ENCODE results near the gene ABCA1. TPM values are rescaled to one million over a fixed set of nuclear protein-coding genes. Genes with fewer than 3 reads are reported as not detected.
"Not testable (repeated sequence)": the region's sequence is repeated elsewhere in the genome, so short reads cannot be mapped to it uniquely, and the experiment has no call there.

The ABCA1 gene
- total and polyA plus RNA-seq, 2 of the 13 experiments (the other 11 are each of a cell fraction or from before 2014, with no cell fraction given), result 26.8 to 63.8 TPM

GRCh38 chr9:104769029-104769428 is 158.9 kb downstream of the ABCA1 start:
- CTCF ChIA-PET (ENCODE audit: low intra/inter-chr PET ratio, low total read pairs), result not testable (repeated sequence)

DNA sequence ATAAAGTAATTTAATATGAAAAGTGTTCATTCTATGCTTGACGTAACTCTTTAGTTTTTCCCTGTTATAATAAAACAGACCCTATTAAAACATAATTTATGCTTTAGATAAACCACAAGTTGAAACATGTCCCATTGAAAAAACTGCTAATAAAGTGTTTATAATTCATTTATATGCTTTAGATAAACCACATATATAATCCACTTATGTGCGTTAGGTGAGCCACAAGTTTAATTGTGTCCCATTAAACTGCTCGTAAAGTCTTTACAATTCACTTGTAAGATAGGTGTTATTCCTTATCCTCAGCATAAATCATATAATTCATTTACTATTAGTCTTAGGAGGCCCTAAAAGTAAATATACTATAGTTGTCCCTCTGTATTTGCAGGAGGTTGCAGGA is 160.4 kb downstream of the ABCA1 start:
- 93% methylated on average over 3 of the region's 3 CpGs for WGBS (ENCODE audit: low lambda C conversion rate)
- ATAC-seq, result no peak
- TF ChIP-seq SAFB2 (CRISPR knock-in tag; IDR thresholded peaks at IDR 0.05; ENCODE audit: borderline replicate concordance, low read depth), result no peak
- no peak for TF ChIP-seq NBN (conservative IDR thresholded peaks at IDR 0.05)
- TF ChIP-seq, protein P1, sequence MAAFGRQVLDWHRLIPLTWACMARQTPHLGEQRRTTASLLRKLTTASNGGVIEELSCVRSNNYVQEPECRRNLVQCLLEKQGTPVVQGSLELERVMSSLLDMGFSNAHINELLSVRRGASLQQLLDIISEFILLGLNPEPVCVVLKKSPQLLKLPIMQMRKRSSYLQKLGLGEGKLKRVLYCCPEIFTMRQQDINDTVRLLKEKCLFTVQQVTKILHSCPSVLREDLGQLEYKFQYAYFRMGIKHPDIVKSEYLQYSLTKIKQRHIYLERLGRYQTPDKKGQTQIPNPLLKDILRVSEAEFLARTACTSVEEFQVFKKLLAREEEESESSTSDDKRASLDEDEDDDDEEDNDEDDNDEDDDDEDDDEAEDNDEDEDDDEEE (CRISPR knock-in tag; IDR thresholded peaks at IDR 0.05), result no peak
- no peak for TF ChIP-seq MYC (CRISPR knock-in tag; IDR thresholded peaks at IDR 0.05; ENCODE audit: borderline replicate concordance)
- TF ChIP-seq ZNF383 (CRISPR knock-in tag; IDR thresholded peaks at IDR 0.05; ENCODE audit: borderline replicate concordance), result no peak
- TF ChIP-seq, protein P2, sequence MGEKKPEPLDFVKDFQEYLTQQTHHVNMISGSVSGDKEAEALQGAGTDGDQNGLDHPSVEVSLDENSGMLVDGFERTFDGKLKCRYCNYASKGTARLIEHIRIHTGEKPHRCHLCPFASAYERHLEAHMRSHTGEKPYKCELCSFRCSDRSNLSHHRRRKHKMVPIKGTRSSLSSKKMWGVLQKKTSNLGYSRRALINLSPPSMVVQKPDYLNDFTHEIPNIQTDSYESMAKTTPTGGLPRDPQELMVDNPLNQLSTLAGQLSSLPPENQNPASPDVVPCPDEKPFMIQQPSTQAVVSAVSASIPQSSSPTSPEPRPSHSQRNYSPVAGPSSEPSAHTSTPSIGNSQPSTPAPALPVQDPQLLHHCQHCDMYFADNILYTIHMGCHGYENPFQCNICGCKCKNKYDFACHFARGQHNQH (CRISPR knock-in tag; IDR thresholded peaks at IDR 0.05), result no peak
- no peak for TF ChIP-seq ZNF710 (CRISPR knock-in tag; IDR thresholded peaks at IDR 0.05; ENCODE audit: borderline replicate concordance)
- TF ChIP-seq MAFF (IDR thresholded peaks at IDR 0.05; ENCODE audit: low read depth, low read length), result no peak
- TF ChIP-seq ARID2 (CRISPR knock-in tag; IDR thresholded peaks at IDR 0.05; ENCODE audit: borderline replicate concordance), result no peak
- no peak for TF ChIP-seq ZNF276 (CRISPR knock-in tag; IDR thresholded peaks at IDR 0.05; ENCODE audit: low read depth)
- TF ChIP-seq, protein P3, sequence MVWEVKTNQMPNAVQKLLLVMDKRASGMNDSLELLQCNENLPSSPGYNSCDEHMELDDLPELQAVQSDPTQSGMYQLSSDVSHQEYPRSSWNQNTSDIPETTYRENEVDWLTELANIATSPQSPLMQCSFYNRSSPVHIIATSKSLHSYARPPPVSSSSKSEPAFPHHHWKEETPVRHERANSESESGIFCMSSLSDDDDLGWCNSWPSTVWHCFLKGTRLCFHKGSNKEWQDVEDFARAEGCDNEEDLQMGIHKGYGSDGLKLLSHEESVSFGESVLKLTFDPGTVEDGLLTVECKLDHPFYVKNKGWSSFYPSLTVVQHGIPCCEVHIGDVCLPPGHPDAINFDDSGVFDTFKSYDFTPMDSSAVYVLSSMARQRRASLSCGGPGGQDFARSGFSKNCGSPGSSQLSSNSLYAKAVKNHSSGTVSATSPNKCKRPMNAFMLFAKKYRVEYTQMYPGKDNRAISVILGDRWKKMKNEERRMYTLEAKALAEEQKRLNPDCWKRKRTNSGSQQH (CRISPR knock-in tag; IDR thresholded peaks at IDR 0.05; ENCODE audit: low read depth), result no peak

More at GRCh38 chr9:104769029-104769428, 158.9 kb downstream of the ABCA1 start:
- H3K27ac ChIP-seq (ENCODE audit: extremely low read length, insufficient read depth, low read length); H3K79me2 ChIP-seq (ENCODE audit: insufficient read depth, low read length); FAIRE-seq; H3K36me3 ChIP-seq (replicated peaks in 1 of 2; ENCODE audit: control insufficient read depth in 1 of 2, insufficient read depth in 2 of 2, low read length in 2 of 2); H3K4me2 ChIP-seq (ENCODE audit: low read depth, low read length); in situ Hi-C loops (cut with HindIII; ENCODE audit: extremely low pct_ligation_motif_present, low pct_unique_long_range_greater_than_20kb); POLR2A ChIA-PET; H3K27me3 ChIP-seq (ENCODE audit: control insufficient read depth in 1 of 2, insufficient read depth in 2 of 2, low read length in 2 of 2); H2AFZ ChIP-seq (ENCODE audit: low read length); H3K4me3 ChIP-seq (replicated peaks in 1 of 3; ENCODE audit: insufficient read depth in 1 of 3, low read depth in 2 of 3, low read length in 3 of 3); DNase-seq (ENCODE audit: low spot score); ATAC-seq; H3K9me3 ChIP-seq (ENCODE audit: low read length); H4K20me1 ChIP-seq (ENCODE audit: insufficient read depth, low read length); BruUV-seq (replicated peaks); intact Hi-C loops (cut with micrococcal nuclease; ENCODE audit: unreplicated experiment); H3K9ac ChIP-seq (ENCODE audit: insufficient read depth, low read depth, low read length): not testable (repeated sequence)
- 96% methylated on average over 12 of the region's 12 CpGs for WGBS (ENCODE audit: low lambda C conversion rate)
- peaks cover 19% of the 10 kb centered on the region for H3K4me1 ChIP-seq (ENCODE audit: insufficient read depth, low read length)

More for the DNA sequence above, 160.4 kb downstream of the ABCA1 start:
- CTCF ChIA-PET (ENCODE audit: low intra/inter-chr PET ratio, low total read pairs), result no interaction called here
- no peak overlapping the region for H3K4me3 ChIP-seq (replicated peaks in 1 of 3; ENCODE audit: insufficient read depth in 1 of 3, low read depth in 2 of 3, low read length in 3 of 3)
- no peak for FAIRE-seq
- H2AFZ ChIP-seq (ENCODE audit: low read length), result no peak overlapping the region
- H3K27ac ChIP-seq (ENCODE audit: extremely low read length, insufficient read depth, low read length), result no peak overlapping the region
- no peaks in the 10 kb centered on the region for H3K36me3 ChIP-seq (replicated peaks in 1 of 2; ENCODE audit: control insufficient read depth in 1 of 2, insufficient read depth in 2 of 2, low read length in 2 of 2)
- H3K4me2 ChIP-seq (ENCODE audit: low read depth, low read length), result no peak overlapping the region
- POLR2A ChIA-PET, result no interaction called here
- no peak for DNase-seq (ENCODE audit: low spot score)
- peaks cover 19% of the 10 kb centered on the region for H3K4me1 ChIP-seq (ENCODE audit: insufficient read depth, low read length)
- H3K9me3 ChIP-seq (ENCODE audit: low read length), result no peaks in the 10 kb centered on the region
- H3K9ac ChIP-seq (ENCODE audit: insufficient read depth, low read depth, low read length), result no peak overlapping the region
- no peaks in the 10 kb centered on the region; a peak in 1 of 5 replicates for H3K27me3 ChIP-seq (ENCODE audit: control insufficient read depth in 1 of 2, insufficient read depth in 2 of 2, low read length in 2 of 2)
- no TSS peak for BruUV-seq (replicated peaks)
- in situ Hi-C loops (cut with HindIII; ENCODE audit: extremely low pct_ligation_motif_present, low pct_unique_long_range_greater_than_20kb), result no loop called here
- no peaks in the 10 kb centered on the region for H3K79me2 ChIP-seq (ENCODE audit: insufficient read depth, low read length)
- H4K20me1 ChIP-seq (ENCODE audit: insufficient read depth, low read length), result no peaks in the 10 kb centered on the region
- intact Hi-C loops (cut with micrococcal nuclease; ENCODE audit: unreplicated experiment), result no loop called here
